IMR-90 (cell line): Measurements from ENCODE around the gene COQ8A. TPM values are rescaled to one million over a fixed set of nuclear protein-coding genes. Genes with fewer than 3 reads are reported as not detected.

Experiments
- ATAC-seq: fragments of 200-7000 bp; cut with Tn5 transposase; 2 replicates; pipeline ENCODE4 v1.9.1; 2020; ENCODE audit warnings: low read depth, mild to moderate bottlenecking, moderate library complexity
- BruUV-seq: library from RNA; stranded (reverse); fragments of 400-500 nt; replicated peaks from 2 replicates; lab custom pipeline; 2021; lab: Mats Ljungman, UMichigan
- CTCF ChIA-PET: fragments of 300-600 bp; formaldehyde crosslinking; extraction: SDS; loops from one replicate; lab custom pipeline; 2021; ENCODE audit warnings: antibody characterized with exemption; lab: Yijun Ruan, JAX
- POLR2A ChIA-PET: fragments of 300-600 bp; sonication (Branson Sonifier 250); formaldehyde crosslinking; loops from one replicate; lab custom pipeline; 2022; ENCODE audit warnings: antibody characterized with exemption; ENCODE audit not compliant: unreplicated experiment; lab: Charles Lee
- DNase-seq: peaks from one replicate; pipeline ENCODE4 v3.0.0; 2013
- H2AFZ ChIP-seq: replicated peaks from 2 replicates; pipeline ENCODE3; 2013; ENCODE audit warnings: low read length, mild to moderate bottlenecking; ENCODE audit not compliant: poor library complexity
- H2AK5ac ChIP-seq: 2 replicates; pipeline ENCODE4 v1.6.1; 2013; ENCODE audit warnings: low read depth, low read length, inconsistent platforms
- H2AK9ac ChIP-seq: replicated peaks from 2 replicates; pipeline ENCODE3; 2013; ENCODE audit warnings: mild to moderate bottlenecking, low read depth, low read length, moderate library complexity; ENCODE audit not compliant: poor library complexity
- H2BK120ac ChIP-seq: 2 replicates; pipeline ENCODE4 v1.6.1; 2013; ENCODE audit warnings: low read depth, low read length, inconsistent platforms
- H2BK15ac ChIP-seq: 3 replicates; pipeline ENCODE4 v1.6.1; 2013; ENCODE audit warnings: low read depth, low read length, inconsistent platforms
- H2BK20ac ChIP-seq: 2 replicates; pipeline ENCODE4 v1.6.1; 2013; ENCODE audit warnings: low read depth, mild to moderate bottlenecking, inconsistent platforms, low read length, moderate library complexity
- H2BK5ac ChIP-seq: 2 replicates; pipeline ENCODE4 v1.6.1; 2013; ENCODE audit warnings: mild to moderate bottlenecking, low read depth, low read length, inconsistent platforms; ENCODE audit not compliant: poor library complexity, severe bottlenecking
- H3K14ac ChIP-seq: replicated peaks from 2 replicates; pipeline ENCODE4 v1.6.1; 2013; ENCODE audit warnings: low read depth, low read length, inconsistent platforms
- H3K18ac ChIP-seq: 2 replicates; pipeline ENCODE4 v1.6.1; 2013; ENCODE audit warnings: low read depth, low read length, control low read depth
- H3K23ac ChIP-seq: 2 replicates; pipeline ENCODE4 v1.6.1; 2013; ENCODE audit warnings: low read depth, low read length, inconsistent platforms
- H3K27ac ChIP-seq: 2 replicates; pipeline ENCODE4 v1.5.1; 2013; ENCODE audit warnings: mild to moderate bottlenecking, control low read depth, low read length; ENCODE audit not compliant: insufficient read depth
- H3K27me3 ChIP-seq: 2 replicates; pipeline ENCODE4 v1.6.1; 2013; ENCODE audit warnings: low read length; ENCODE audit not compliant: control insufficient read depth, insufficient read depth
- H3K36me3 ChIP-seq: 2 replicates; pipeline ENCODE4 v1.6.1; 2013; ENCODE audit warnings: low read length, mixed read lengths; ENCODE audit not compliant: control insufficient read depth, insufficient read depth
- H3K4ac ChIP-seq: 2 replicates; pipeline ENCODE4 v1.6.1; 2013; ENCODE audit warnings: low read depth, low read length, inconsistent platforms
- H3K4me1 ChIP-seq: 2 replicates; pipeline ENCODE4 v1.6.1; 2013; ENCODE audit warnings: low read length, mixed read lengths; ENCODE audit not compliant: control insufficient read depth, insufficient read depth
- H3K4me2 ChIP-seq: 2 replicates; pipeline ENCODE4 v1.6.1; 2013; ENCODE audit warnings: low read depth, mild to moderate bottlenecking, control low read depth, low read length, moderate library complexity
- H3K4me3 ChIP-seq: 2 replicates; pipeline ENCODE4 v1.5.1; 2013; ENCODE audit warnings: low read depth, mild to moderate bottlenecking, control low read depth, low read length, moderate library complexity; ENCODE audit not compliant: insufficient read depth
- H3K56ac ChIP-seq: 2 replicates; pipeline ENCODE4 v1.6.1; 2013; ENCODE audit warnings: low read length, inconsistent platforms; ENCODE audit not compliant: insufficient read depth; ENCODE audit errors: extremely low read depth
- H3K79me1 ChIP-seq, 2 experiments: 2 replicates each; pipeline ENCODE4 v1.6.1; 2013; ENCODE audit warnings: low read length in 2 of 2, inconsistent platforms in 1 of 2, low read depth in 1 of 2
- H3K9ac ChIP-seq: 2 replicates; pipeline ENCODE4 v1.6.1; 2013; ENCODE audit warnings: low read depth, low read length, control low read depth
- H3K9me1 ChIP-seq: 2 replicates; pipeline ENCODE4 v1.6.1; 2013; ENCODE audit warnings: low read length, inconsistent platforms; ENCODE audit not compliant: insufficient read depth
- H3K9me3 ChIP-seq: 2 replicates; pipeline ENCODE4 v1.6.1; 2013; ENCODE audit warnings: low read length; ENCODE audit not compliant: control insufficient read depth, insufficient read depth
- H4K20me1 ChIP-seq: 2 replicates; pipeline ENCODE4 v1.6.1; 2013; ENCODE audit warnings: low read length, inconsistent platforms; ENCODE audit not compliant: insufficient read depth
- H4K5ac ChIP-seq: 2 replicates; pipeline ENCODE4 v1.6.1; 2013; ENCODE audit warnings: mild to moderate bottlenecking, low read depth, low read length, control low read depth
- H4K8ac ChIP-seq, 2 experiments: 2 replicates each; pipeline ENCODE4 v1.6.1; 2013; ENCODE audit warnings: low read depth in 2 of 2, low read length in 2 of 2, control low read depth in 1 of 2, inconsistent platforms in 1 of 2
- H4K91ac ChIP-seq: 2 replicates; pipeline ENCODE4 v1.6.1; 2013; ENCODE audit warnings: low read depth, low read length, inconsistent platforms; ENCODE audit not compliant: insufficient read depth
- FOS ChIP-seq: fragments of 150-350 bp; IDR thresholded peaks from 2 replicates; pipeline ENCODE4 v1.6.1; 2016; ENCODE audit warnings: low read depth, low read length
- MAZ ChIP-seq: IDR thresholded peaks from 2 replicates; pipeline ENCODE4 v1.6.1; 2012; ENCODE audit warnings: low read depth, mild to moderate bottlenecking, low read length, improper control_type of control experiment, moderate library complexity, borderline replicate concordance
- POLR2A ChIP-seq: IDR thresholded peaks from 2 replicates; pipeline ENCODE4 v1.6.1; 2012; ENCODE audit warnings: mild to moderate bottlenecking, low read depth, low read length
- SMC3 ChIP-seq: fragments of 150-350 bp; IDR thresholded peaks from 2 replicates; pipeline ENCODE4 v1.6.1; 2016; ENCODE audit warnings: low read depth, mild to moderate bottlenecking, antibody characterized with exemption, low read length, moderate library complexity
- WGBS, 2 experiments: methylation state at CpG; one replicate each; pipeline versions ENCODE4 v1.1.5 to v1.1.7; 2013; ENCODE audit warnings: missing lambda C conversion rate in 2 of 2; ENCODE audit not compliant: insufficient read length in 1 of 2; ENCODE audit errors: extremely low coverage in 2 of 2; 5-methylcytosine and 5-hydroxymethylcytosine counted together
- dilution Hi-C: fragments of 300-500 bp; cut with HindIII; formaldehyde crosslinking; loops from one replicate; pipeline ENCODE4 v1.14.3; 2018; ENCODE audit warnings: low sequenced_read_pairs; ENCODE audit not compliant: unreplicated experiment
- in situ Hi-C: fragments of 300-500 bp; cut with MboI; formaldehyde crosslinking; loops from 3 replicates; pipeline ENCODE4 v1.14.3; 2019; ENCODE audit warnings: low sequenced_read_pairs, inconsistent platforms, mixed read lengths
- intact Hi-C: fragments of 100-400 bp; cut with micrococcal nuclease; formaldehyde crosslinking; loops from 2 replicates; pipeline ENCODE4 v1.10.0; 2022
- polyA plus RNA-seq, 3 experiments: library from polyadenylated mRNA; depleted of rRNA; stranded (reverse); fragments of >200 nt; gene quantifications; 2 replicates each; pipeline ENCODE4 v1.2.3, GENCODE V29; 2012; ENCODE audit warnings: low replicate concordance in 1 of 3
- total RNA-seq: library from RNA; depleted of rRNA; stranded (reverse); fragments of >200 nt; gene quantifications from 2 replicates; pipeline ENCODE4 v1.2.3, GENCODE V29; 2012

Gene COQ8A
- total and polyA plus RNA-seq, 2 of the 4 experiments (the other 2 are of a cell fraction): 3.8 to 6.1 TPM

GRCh38 chr1:227016990-227017389 lies 76.9 kb downstream of the COQ8A start:
- ChIA-PET POLR2A (no interaction called here), CTCF (no interaction called here)
- no peak overlapping the region for H3K14ac ChIP-seq
- no peak overlapping the region for H2AK9ac ChIP-seq
- H2AK5ac ChIP-seq: no peak overlapping the region
- H3K79me1 ChIP-seq: peaks cover 0 to 5% of the 10 kb centered on the region in 2 experiments; a peak in 1 of 4 replicates
- H4K20me1 ChIP-seq: no peaks in the 10 kb centered on the region
- no peak overlapping the region for H4K5ac ChIP-seq
- H3K4ac ChIP-seq: no peak overlapping the region
- BruUV-seq: no TSS peak
- no peak overlapping the region for H4K91ac ChIP-seq
- H3K4me3 ChIP-seq: no peak overlapping the region
- H3K9me1 ChIP-seq: 0 out of 2 replicates have a peak, but pooled peaks cover 2% of the 10 kb centered on the region
- no peaks in the 10 kb centered on the region for H3K27me3 ChIP-seq
- H2BK120ac ChIP-seq: no peak overlapping the region
- no peak overlapping the region for H2AFZ ChIP-seq
- H3K36me3 ChIP-seq: peaks cover 18% of the 10 kb centered on the region
- DNase-seq (no peak), ATAC-seq (no peak)
- H3K9ac ChIP-seq: no peak overlapping the region
- WGBS, 2 experiments: no CpG with 5 or more reads among the region's 3 CpGs
- in situ Hi-C loops (no loop called here), dilution Hi-C loops (no loop called here), intact Hi-C loops (no loop called here)
- H3K27ac ChIP-seq: no peak overlapping the region
- no peak overlapping the region for H2BK15ac ChIP-seq
- no peak overlapping the region for H4K8ac ChIP-seq
- no peak overlapping the region for H3K4me2 ChIP-seq
- H3K56ac ChIP-seq: no peak overlapping the region
- no peak overlapping the region for H3K23ac ChIP-seq
- H2BK5ac ChIP-seq: no peak overlapping the region
- no peak for TF ChIP-seq FOS
- no peak for TF ChIP-seq MAZ
- TF ChIP-seq SMC3: no peak
- TF ChIP-seq POLR2A: no peak
- peaks cover 4% of the 10 kb centered on the region; the same call in 1 of the 2 replicates for H3K9me3 ChIP-seq
- no peaks in the 10 kb centered on the region for H3K4me1 ChIP-seq
- no peak overlapping the region for H2BK20ac ChIP-seq
- H3K18ac ChIP-seq: no peak overlapping the region
